HepG2 (cell line): ENCODE results near the gene WWTR1. TPM values are rescaled to one million over a fixed set of nuclear protein-coding genes. Genes with fewer than 3 reads are reported as not detected.
A peak's percentile ranks its signal among the peaks of the same experiment; 100 is the strongest.

Experiments used
- DNMT1 ChIP-seq: sonication (generic); formaldehyde crosslinking; IDR thresholded peaks from 2 replicates; pipeline ENCODE4 v1.5.1; 2020; ENCODE audit warnings: mild to moderate bottlenecking, missing genetic modification reagents
- KDM1A ChIP-seq: IDR thresholded peaks from 2 replicates; pipeline ENCODE4 v1.6.1; 2016; ENCODE audit warnings: missing compliant biosample characterization
- MIER3 ChIP-seq: IDR thresholded peaks from 2 replicates; pipeline ENCODE4 v1.6.1; 2016; ENCODE audit warnings: missing compliant biosample characterization, borderline replicate concordance
- SMAD1 ChIP-seq: sonication (generic); formaldehyde crosslinking; IDR thresholded peaks from 2 replicates; pipeline ENCODE4 v1.4.0; 2020; ENCODE audit warnings: missing genetic modification reagents, low read depth, mild to moderate bottlenecking, borderline replicate concordance
- SOX6 ChIP-seq, 2 experiments: fragments of 450-650 bp in 1 of 2; sonication (generic) in 1 of 2; formaldehyde crosslinking in 1 of 2; IDR thresholded peaks; 2 replicates each; pipeline versions ENCODE4 v1.4.0 to v1.6.1; 2017 to 2020; ENCODE audit warnings: antibody characterized with exemption in 1 of 2, mild to moderate bottlenecking in 1 of 2, missing genetic modification reagents in 1 of 2
- SYNCRIP ChIP-seq: fragments of 200-400 bp; formaldehyde crosslinking; IDR thresholded peaks from 2 replicates; pipeline ENCODE4 v1.6.1; 2018; ENCODE audit warnings: mild to moderate bottlenecking, low read depth, low read length; ENCODE audit not compliant: insufficient read depth
- U2AF2 ChIP-seq: fragments of 200-400 bp; formaldehyde crosslinking; IDR thresholded peaks from 2 replicates; pipeline ENCODE4 v1.6.1; 2017; ENCODE audit warnings: low read depth, mild to moderate bottlenecking, low read length
- ZBTB21 ChIP-seq: sonication (generic); formaldehyde crosslinking; IDR thresholded peaks from 2 replicates; pipeline ENCODE4 v1.4.0; 2020; ENCODE audit warnings: missing genetic modification reagents
- ZNF253 ChIP-seq: sonication (generic); formaldehyde crosslinking; IDR thresholded peaks from 2 replicates; pipeline ENCODE4 v1.8.0; 2022; ENCODE audit warnings: mild to moderate bottlenecking, missing genetic modification reagents, borderline replicate concordance
- ZNF44 ChIP-seq: sonication (generic); formaldehyde crosslinking; IDR thresholded peaks from 2 replicates; pipeline ENCODE4 v1.5.1; 2020; ENCODE audit warnings: mild to moderate bottlenecking, missing genetic modification reagents
- polyA plus RNA-seq, 8 experiments: library from polyadenylated mRNA; depleted of rRNA in 3 of 8; stranded (reverse) in 7 of 8; unstranded in 1 of 8; fragments of >200 nt; fragmentation: Illumina TruSeq in 4 of 8; extraction: Trizol in 4 of 8; gene quantifications; 2 replicates each; pipeline versions ENCODE4 v1.2.1 to v1.2.3, GENCODE V29; 2011 to 2016; ENCODE audit warnings: low read depth in 4 of 8, missing spikeins in 1 of 8, mixed read lengths in 1 of 8; ENCODE audit not compliant: insufficient read depth in 1 of 8
- total RNA-seq, 5 experiments: library from RNA; depleted of rRNA; stranded (reverse); fragments of >200 nt; fragmentation: Illumina TruSeq; extraction: Trizol; gene quantifications; 2 replicates each; pipeline ENCODE4 v1.2.3, GENCODE V29; 2016; ENCODE audit warnings: low read depth in 1 of 5
- TF ChIP-seq, protein P1 (sequence below): sonication (generic); formaldehyde crosslinking; IDR thresholded peaks from 2 replicates; pipeline ENCODE4 v1.4.0; 2020; ENCODE audit warnings: low read depth, missing genetic modification reagents
- TF ChIP-seq, protein P2 (sequence below): sonication (generic); formaldehyde crosslinking; IDR thresholded peaks from 2 replicates; pipeline ENCODE4 v1.5.0; 2020; ENCODE audit warnings: mild to moderate bottlenecking, missing genetic modification reagents, borderline replicate concordance
- TF ChIP-seq, protein P3 (sequence below): sonication (generic); formaldehyde crosslinking; IDR thresholded peaks from 2 replicates; pipeline ENCODE4 v1.4.0; 2020; ENCODE audit warnings: low read depth, mild to moderate bottlenecking, missing genetic modification reagents
- TF ChIP-seq, protein P4 (sequence below): sonication (generic); formaldehyde crosslinking; IDR thresholded peaks from 2 replicates; pipeline ENCODE4 v1.8.1; 2022; ENCODE audit warnings: mild to moderate bottlenecking, missing genetic modification reagents
- TF ChIP-seq, protein P5 (sequence below): sonication (generic); formaldehyde crosslinking; IDR thresholded peaks from 2 replicates; pipeline ENCODE4 v1.4.0; 2020; ENCODE audit warnings: missing genetic modification reagents
- TF ChIP-seq, protein P6 (sequence below): sonication (generic); formaldehyde crosslinking; IDR thresholded peaks from 2 replicates; pipeline ENCODE4 v1.8.1; 2023; ENCODE audit warnings: mild to moderate bottlenecking, inconsistent platforms, moderate library complexity, missing genetic modification reagents, borderline replicate concordance

WWTR1 gene
- total and polyA plus RNA-seq, 2 of the 13 experiments (the other 11 are each of a cell fraction or from before 2014, with no cell fraction given): 19.7 to 139 TPM

DNA sequence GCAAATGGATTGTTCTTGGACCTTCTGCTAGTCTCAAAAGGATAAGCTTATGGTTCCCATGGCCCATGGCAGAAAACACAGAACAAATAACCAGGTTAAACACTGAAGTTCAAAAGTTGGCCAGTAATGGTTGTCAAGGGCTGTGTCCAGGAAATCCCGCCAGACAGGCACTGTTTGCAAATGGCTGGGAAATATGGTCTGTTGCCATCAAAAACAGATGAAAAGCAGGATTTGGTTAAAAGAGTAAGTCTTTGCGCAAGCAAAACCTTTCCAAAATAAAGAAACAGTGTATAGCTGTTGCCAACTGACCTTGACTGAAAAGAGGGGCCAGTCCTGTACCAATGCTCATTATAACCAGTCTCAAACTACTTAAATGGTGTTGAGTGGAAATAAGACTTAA, 58.6 kb downstream of the WWTR1 start (continued):
- TF ChIP-seq, protein P1, sequence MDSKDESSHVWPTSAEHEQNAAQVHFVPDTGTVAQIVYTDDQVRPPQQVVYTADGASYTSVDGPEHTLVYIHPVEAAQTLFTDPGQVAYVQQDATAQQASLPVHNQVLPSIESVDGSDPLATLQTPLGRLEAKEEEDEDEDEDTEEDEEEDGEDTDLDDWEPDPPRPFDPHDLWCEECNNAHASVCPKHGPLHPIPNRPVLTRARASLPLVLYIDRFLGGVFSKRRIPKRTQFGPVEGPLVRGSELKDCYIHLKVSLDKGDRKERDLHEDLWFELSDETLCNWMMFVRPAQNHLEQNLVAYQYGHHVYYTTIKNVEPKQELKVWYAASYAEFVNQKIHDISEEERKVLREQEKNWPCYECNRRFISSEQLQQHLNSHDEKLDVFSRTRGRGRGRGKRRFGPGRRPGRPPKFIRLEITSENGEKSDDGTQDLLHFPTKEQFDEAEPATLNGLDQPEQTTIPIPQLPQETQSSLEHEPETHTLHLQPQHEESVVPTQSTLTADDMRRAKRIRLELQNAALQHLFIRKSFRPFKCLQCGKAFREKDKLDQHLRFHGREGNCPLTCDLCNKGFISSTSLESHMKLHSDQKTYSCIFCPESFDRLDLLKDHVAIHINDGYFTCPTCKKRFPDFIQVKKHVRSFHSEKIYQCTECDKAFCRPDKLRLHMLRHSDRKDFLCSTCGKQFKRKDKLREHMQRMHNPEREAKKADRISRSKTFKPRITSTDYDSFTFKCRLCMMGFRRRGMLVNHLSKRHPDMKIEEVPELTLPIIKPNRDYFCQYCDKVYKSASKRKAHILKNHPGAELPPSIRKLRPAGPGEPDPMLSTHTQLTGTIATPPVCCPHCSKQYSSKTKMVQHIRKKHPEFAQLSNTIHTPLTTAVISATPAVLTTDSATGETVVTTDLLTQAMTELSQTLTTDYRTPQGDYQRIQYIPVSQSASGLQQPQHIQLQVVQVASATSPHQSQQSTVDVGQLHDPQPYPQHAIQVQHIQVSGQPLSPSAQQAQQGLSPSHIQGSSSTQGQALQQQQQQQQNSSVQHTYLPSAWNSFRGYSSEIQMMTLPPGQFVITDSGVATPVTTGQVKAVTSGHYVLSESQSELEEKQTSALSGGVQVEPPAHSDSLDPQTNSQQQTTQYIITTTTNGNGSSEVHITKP: no peak
- TF ChIP-seq, protein P2, sequence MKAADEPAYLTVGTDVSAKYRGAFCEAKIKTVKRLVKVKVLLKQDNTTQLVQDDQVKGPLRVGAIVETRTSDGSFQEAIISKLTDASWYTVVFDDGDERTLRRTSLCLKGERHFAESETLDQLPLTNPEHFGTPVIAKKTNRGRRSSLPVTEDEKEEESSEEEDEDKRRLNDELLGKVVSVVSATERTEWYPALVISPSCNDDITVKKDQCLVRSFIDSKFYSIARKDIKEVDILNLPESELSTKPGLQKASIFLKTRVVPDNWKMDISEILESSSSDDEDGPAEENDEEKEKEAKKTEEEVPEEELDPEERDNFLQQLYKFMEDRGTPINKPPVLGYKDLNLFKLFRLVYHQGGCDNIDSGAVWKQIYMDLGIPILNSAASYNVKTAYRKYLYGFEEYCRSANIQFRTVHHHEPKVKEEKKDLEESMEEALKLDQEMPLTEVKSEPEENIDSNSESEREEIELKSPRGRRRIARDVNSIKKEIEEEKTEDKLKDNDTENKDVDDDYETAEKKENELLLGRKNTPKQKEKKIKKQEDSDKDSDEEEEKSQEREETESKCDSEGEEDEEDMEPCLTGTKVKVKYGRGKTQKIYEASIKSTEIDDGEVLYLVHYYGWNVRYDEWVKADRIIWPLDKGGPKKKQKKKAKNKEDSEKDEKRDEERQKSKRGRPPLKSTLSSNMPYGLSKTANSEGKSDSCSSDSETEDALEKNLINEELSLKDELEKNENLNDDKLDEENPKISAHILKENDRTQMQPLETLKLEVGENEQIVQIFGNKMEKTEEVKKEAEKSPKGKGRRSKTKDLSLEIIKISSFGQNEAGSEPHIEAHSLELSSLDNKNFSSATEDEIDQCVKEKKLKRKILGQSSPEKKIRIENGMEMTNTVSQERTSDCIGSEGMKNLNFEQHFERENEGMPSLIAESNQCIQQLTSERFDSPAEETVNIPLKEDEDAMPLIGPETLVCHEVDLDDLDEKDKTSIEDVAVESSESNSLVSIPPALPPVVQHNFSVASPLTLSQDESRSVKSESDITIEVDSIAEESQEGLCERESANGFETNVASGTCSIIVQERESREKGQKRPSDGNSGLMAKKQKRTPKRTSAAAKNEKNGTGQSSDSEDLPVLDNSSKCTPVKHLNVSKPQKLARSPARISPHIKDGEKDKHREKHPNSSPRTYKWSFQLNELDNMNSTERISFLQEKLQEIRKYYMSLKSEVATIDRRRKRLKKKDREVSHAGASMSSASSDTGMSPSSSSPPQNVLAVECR (CRISPR knock-in tag): no peak; the same call in 1 of the 2 replicates
- TF ChIP-seq KDM1A (CRISPR knock-in tag) (no peak), SYNCRIP (no peak), U2AF2 (no peak), DNMT1 (no peak), SMAD1 (no peak), ZBTB21 (CRISPR knock-in tag) (no peak), ZNF44 (CRISPR knock-in tag) (no peak), ZNF253 (CRISPR knock-in tag) (no peak), SOX6 (IDR thresholded peaks at IDR 0.05) (no peak), SOX6 (CRISPR knock-in tag; IDR thresholded peaks at IDR 0.05) (peak; percentile 62), MIER3 (CRISPR knock-in tag) (no peak; the same call in 1 of the 2 replicates)
- TF ChIP-seq, protein P3, sequence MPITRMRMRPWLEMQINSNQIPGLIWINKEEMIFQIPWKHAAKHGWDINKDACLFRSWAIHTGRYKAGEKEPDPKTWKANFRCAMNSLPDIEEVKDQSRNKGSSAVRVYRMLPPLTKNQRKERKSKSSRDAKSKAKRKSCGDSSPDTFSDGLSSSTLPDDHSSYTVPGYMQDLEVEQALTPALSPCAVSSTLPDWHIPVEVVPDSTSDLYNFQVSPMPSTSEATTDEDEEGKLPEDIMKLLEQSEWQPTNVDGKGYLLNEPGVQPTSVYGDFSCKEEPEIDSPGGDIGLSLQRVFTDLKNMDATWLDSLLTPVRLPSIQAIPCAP: no peak
- TF ChIP-seq, protein P4, sequence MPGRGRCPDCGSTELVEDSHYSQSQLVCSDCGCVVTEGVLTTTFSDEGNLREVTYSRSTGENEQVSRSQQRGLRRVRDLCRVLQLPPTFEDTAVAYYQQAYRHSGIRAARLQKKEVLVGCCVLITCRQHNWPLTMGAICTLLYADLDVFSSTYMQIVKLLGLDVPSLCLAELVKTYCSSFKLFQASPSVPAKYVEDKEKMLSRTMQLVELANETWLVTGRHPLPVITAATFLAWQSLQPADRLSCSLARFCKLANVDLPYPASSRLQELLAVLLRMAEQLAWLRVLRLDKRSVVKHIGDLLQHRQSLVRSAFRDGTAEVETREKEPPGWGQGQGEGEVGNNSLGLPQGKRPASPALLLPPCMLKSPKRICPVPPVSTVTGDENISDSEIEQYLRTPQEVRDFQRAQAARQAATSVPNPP (CRISPR knock-in tag): no peak
- TF ChIP-seq, protein P5, sequence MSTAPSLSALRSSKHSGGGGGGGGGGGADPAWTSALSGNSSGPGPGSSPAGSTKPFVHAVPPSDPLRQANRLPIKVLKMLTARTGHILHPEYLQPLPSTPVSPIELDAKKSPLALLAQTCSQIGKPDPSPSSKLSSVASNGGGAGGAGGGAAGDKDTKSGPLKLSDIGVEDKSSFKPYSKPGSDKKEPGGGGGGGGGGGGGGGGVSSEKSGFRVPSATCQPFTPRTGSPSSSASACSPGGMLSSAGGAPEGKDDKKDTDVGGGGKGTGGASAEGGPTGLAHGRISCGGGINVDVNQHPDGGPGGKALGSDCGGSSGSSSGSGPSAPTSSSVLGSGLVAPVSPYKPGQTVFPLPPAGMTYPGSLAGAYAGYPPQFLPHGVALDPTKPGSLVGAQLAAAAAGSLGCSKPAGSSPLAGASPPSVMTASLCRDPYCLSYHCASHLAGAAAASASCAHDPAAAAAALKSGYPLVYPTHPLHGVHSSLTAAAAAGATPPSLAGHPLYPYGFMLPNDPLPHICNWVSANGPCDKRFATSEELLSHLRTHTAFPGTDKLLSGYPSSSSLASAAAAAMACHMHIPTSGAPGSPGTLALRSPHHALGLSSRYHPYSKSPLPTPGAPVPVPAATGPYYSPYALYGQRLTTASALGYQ: no peak
- TF ChIP-seq, protein P6, sequence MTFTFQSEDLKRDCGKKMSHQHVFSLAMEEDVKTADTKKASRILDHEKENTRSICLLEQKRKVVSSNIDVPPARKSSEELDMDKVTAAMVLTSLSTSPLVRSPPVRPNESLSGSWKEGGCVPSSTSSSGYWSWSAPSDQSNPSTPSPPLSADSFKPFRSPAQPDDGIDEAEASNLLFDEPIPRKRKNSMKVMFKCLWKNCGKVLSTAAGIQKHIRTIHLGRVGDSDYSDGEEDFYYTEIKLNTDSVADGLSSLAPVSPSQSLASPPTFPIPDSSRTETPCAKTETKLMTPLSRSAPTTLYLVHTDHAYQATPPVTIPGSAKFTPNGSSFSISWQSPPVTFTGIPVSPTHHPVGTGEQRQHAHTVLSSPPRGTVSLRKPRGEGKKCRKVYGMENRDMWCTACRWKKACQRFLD: no peak
